Lower leg skin (tissue), 4 donors: Measurements from ENCODE around the gene CIB1. TPM values are rescaled to one million over a fixed set of nuclear protein-coding genes. Genes with fewer than 3 reads are reported as not detected.
"Not testable (repeated sequence)": the region's sequence is repeated elsewhere in the genome, so short reads cannot be mapped to it uniquely, and the experiment has no call there.

Experiments used
- DNase-seq, 2 donors: peaks; one replicate each; pipeline ENCODE4 v3.0.0-alpha.2; 2019; ENCODE audit warnings: low spot score in 2 of 2
- H3K4me3 ChIP-seq: fragments of 200-600 bp; sonication (generic); 2 replicates; pipeline ENCODE4 v1.5.1; 2017; ENCODE audit warnings: mild to moderate bottlenecking, low read depth; ENCODE audit not compliant: poor library complexity, severe bottlenecking
- CTCF ChIP-seq, 3 donors: fragments of 450-650 bp; IDR thresholded peaks; one replicate each; pipeline ENCODE4 v1.5.1; 2016; ENCODE audit warnings: antibody characterized with exemption in 3 of 3, mild to moderate bottlenecking in 3 of 3, moderate library complexity in 2 of 3
- POLR2A ChIP-seq, 2 donors: fragments of 450-650 bp; IDR thresholded peaks; one replicate each; pipeline ENCODE4 v1.6.1; 2016 to 2017; ENCODE audit warnings: antibody characterized with exemption in 2 of 2, mild to moderate bottlenecking in 1 of 2, moderate library complexity in 1 of 2
- WGBS, 2 donors: methylation state at CpG; one replicate each; pipeline ENCODE4 v1.1.5; 2018; 5-methylcytosine and 5-hydroxymethylcytosine counted together
- intact Hi-C: fragments of 100-400 bp; cut with DNase I; formaldehyde crosslinking; loops from one replicate; pipeline ENCODE4 v1.15.0; 2023; ENCODE audit warnings: low total_unique reads
- total RNA-seq, 4 donors: library from RNA; depleted of rRNA; stranded (reverse); fragments of >200 nt; gene quantifications; one replicate each; pipeline ENCODE4 v1.1.0, GENCODE V29; 2016

The CIB1 gene
- total RNA-seq, 4 donors from 2014 or later, result 10.0 to 32.2 (median 22.9) TPM

- intact Hi-C loops, result no loop called here
- no peak for TF ChIP-seq CTCF (IDR thresholded peaks at IDR 0.05)
- no peak for TF ChIP-seq POLR2A (IDR thresholded peaks at IDR 0.05)
- WGBS, 2 donors, result 35 to 51% methylated on average over 3 of the region's 3 CpGs
- no peak overlapping the region for H3K4me3 ChIP-seq
- DNase-seq, result no peak
These were observed 42.4 kb downstream of the CIB1 start for GRCh38 chr15:90191344-90191687.

- H3K4me3 ChIP-seq, result no peak overlapping the region
- peak; percentile 73 to 91 for DNase-seq
- intact Hi-C loops, result no loop called here
- no peak for TF ChIP-seq POLR2A (IDR thresholded peaks at IDR 0.05)
- no peak for TF ChIP-seq CTCF (IDR thresholded peaks at IDR 0.05)
- 41 to 64% methylated on average over 10 of the region's 10 CpGs for WGBS, 2 donors
These were observed 43.0 kb downstream of the CIB1 start for GRCh38 chr15:90190606-90191343.

- no peak overlapping the region for H3K4me3 ChIP-seq
- WGBS, 2 donors, result 67 to 69% methylated on average over 7 to 10 of the region's 10 CpGs
- intact Hi-C loops, result no loop called here
These were observed 43.8 kb downstream of the CIB1 start for GRCh38 chr15:90189781-90190467.

GRCh38 chr15:90188914-90189748 lies 44.6 kb downstream of the CIB1 start:
- intact Hi-C loops, result no loop called here
- TF ChIP-seq CTCF (IDR thresholded peaks at IDR 0.05) (no peak), POLR2A (IDR thresholded peaks at IDR 0.05) (no peak)
- no peak for DNase-seq
- H3K4me3 ChIP-seq, result no peak overlapping the region
- WGBS, 2 donors, result 64 to 69% methylated on average over 8 of the region's 8 CpGs

More at GRCh38 chr15:90189781-90190467, 43.8 kb downstream of the CIB1 start:
- DNase-seq, result no peak
- no peak for TF ChIP-seq POLR2A (IDR thresholded peaks at IDR 0.05)
- no peak for TF ChIP-seq CTCF (IDR thresholded peaks at IDR 0.05)

- DNase-seq, H3K4me3 ChIP-seq, intact Hi-C loops: not testable (repeated sequence)
- 87 to 90% methylated on average over 7 of the region's 7 CpGs for WGBS, 2 donors
These were observed 45.7 kb downstream of the CIB1 start for GRCh38 chr15:90188065-90188464.
